ELR (cell line): ENCODE data around the gene CITED4.

Source experiments
- DNase-seq: peaks from one replicate; pipeline ENCODE4 v3.0.0-alpha.2; 2015; ENCODE audit warnings: low read depth

CITED4 gene

GRCh38 chr1:40886318-40887011, 24.3 kb upstream of the CITED4 start:
- DNase-seq: no peak

GRCh38 chr1:40884055-40884795, 22.1 kb upstream of the CITED4 start:
- DNase-seq: no peak

GRCh38 chr1:40880813-40881549, 18.8 kb upstream of the CITED4 start:
- no peak for DNase-seq

- DNase-seq: no peak
Measured at GRCh38 chr1:40879482-40880175, 17.5 kb upstream of the CITED4 start.

GRCh38 chr1:40878906-40879305, 16.7 kb upstream of the CITED4 start:
- DNase-seq: no peak

GRCh38 chr1:40877698-40878097, 15.5 kb upstream of the CITED4 start:
- peak; percentile 91 for DNase-seq

GRCh38 chr1:40876891-40877290, 14.7 kb upstream of the CITED4 start:
- DNase-seq: peak; percentile 37

- DNase-seq: no peak
Measured at GRCh38 chr1:40876436-40876761, 14.2 kb upstream of the CITED4 start.

- DNase-seq: no peak
Measured at GRCh38 chr1:40873863-40874472, 11.8 kb upstream of the CITED4 start.

GRCh38 chr1:40872276-40872675, 10.1 kb upstream of the CITED4 start:
- no peak for DNase-seq

- peak; percentile 77 for DNase-seq
Measured at GRCh38 chr1:40870135-40870728, 8.1 kb upstream of the CITED4 start.

GRCh38 chr1:40868051-40868723, 6.0 kb upstream of the CITED4 start:
- DNase-seq: peak; percentile 87

GRCh38 chr1:40861224-40862003, 749 bp downstream of the CITED4 start:
- peak; percentile 59 for DNase-seq

GRCh38 chr1:40860706-40861223, 1.4 kb downstream of the CITED4 start:
- no peak for DNase-seq

- no peak for DNase-seq
Measured at GRCh38 chr1:40858856-40859416, 3.2 kb downstream of the CITED4 start.

GRCh38 chr1:40857737-40858136, 4.4 kb downstream of the CITED4 start:
- no peak for DNase-seq

- DNase-seq: no peak
Measured at GRCh38 chr1:40856656-40857302, 5.4 kb downstream of the CITED4 start.

GRCh38 chr1:40856116-40856515, 6.0 kb downstream of the CITED4 start:
- DNase-seq: no peak

GRCh38 chr1:40855513-40855912, 6.7 kb downstream of the CITED4 start:
- DNase-seq: peak; percentile 33
